Prostate gland (tissue), 1 donor: ENCODE measurements around the gene SLC25A43.

Source experiments
- POLR2A ChIP-seq: fragments of 450-650 bp; IDR thresholded peaks from one replicate; pipeline ENCODE4 v1.6.1; 2016; ENCODE audit warnings: antibody characterized with exemption, mild to moderate bottlenecking
- POLR2AphosphoS5 ChIP-seq: sonication (generic); formaldehyde crosslinking; IDR thresholded peaks from one replicate; pipeline ENCODE4 v1.6.1; 2017; ENCODE audit warnings: antibody characterized with exemption

- no peak for TF ChIP-seq POLR2AphosphoS5
- TF ChIP-seq POLR2A = no peak
These were observed 556 bp upstream of the SLC25A43 start for GRCh38 chrX:119398587-119398973.
